Left ventricle myocardium inferior (tissue), 1 donor: Measurements from ENCODE around the gene KLC1. TPM values are rescaled to one million over a fixed set of nuclear protein-coding genes. Genes with fewer than 3 reads are reported as not detected.

Source experiments
- DNase-seq: peaks from one replicate; pipeline ENCODE4 v3.0.0-alpha.2; 2020
- H3K27ac ChIP-seq: fragments of 200-600 bp; replicated peaks from 2 replicates; pipeline ENCODE4 v1.8.0; 2021
- H3K27me3 ChIP-seq: fragments of 200-600 bp; 2 replicates; pipeline ENCODE4 v1.8.0; 2021; ENCODE audit warnings: low read depth
- H3K36me3 ChIP-seq: fragments of 200-600 bp; 2 replicates; pipeline ENCODE4 v1.8.0; 2021
- H3K4me1 ChIP-seq: fragments of 200-600 bp; 2 replicates; pipeline ENCODE4 v1.8.0; 2021
- H3K4me3 ChIP-seq: fragments of 200-600 bp; 2 replicates; pipeline ENCODE4 v1.8.0; 2021; ENCODE audit warnings: mild to moderate bottlenecking, moderate library complexity
- H3K9me3 ChIP-seq: fragments of 200-600 bp; replicated peaks from 2 replicates; pipeline ENCODE4 v1.8.0; 2021
- CTCF ChIP-seq: fragments of 200-600 bp; IDR thresholded peaks from 2 replicates; pipeline ENCODE4 v1.8.0; 2021; ENCODE audit warnings: antibody characterized with exemption, mild to moderate bottlenecking, borderline replicate concordance
- intact Hi-C: fragments of 100-400 bp; cut with micrococcal nuclease; formaldehyde crosslinking; loops from one replicate; pipeline ENCODE4 v1.11.0; 2022
- total RNA-seq: library from RNA; stranded (reverse); fragmentation: NEBNext Ultra II Directional; extraction: Animal tissue kit (Norgen Biotek cat#: 25700); gene quantifications from one replicate; pipeline ENCODE4 v1.2.1, GENCODE V29; 2021
- donor health status: DM: no; HTN: yes; CAD: no; lungs with severe emphysema.

KLC1 gene
- total RNA-seq, 1 donor from 2014 or later = 137 TPM

- no peak for DNase-seq
- Histone ChIP-seq H3K4me3 (no peak overlapping the region), H3K9me3 (no peaks in the 10 kb centered on the region), H3K36me3 (peaks cover 99% of the 10 kb centered on the region), H3K27ac (no peak overlapping the region), H3K4me1 (peaks cover 11% of the 10 kb centered on the region), H3K27me3 (no peaks in the 10 kb centered on the region)
- TF ChIP-seq CTCF = no peak
- intact Hi-C loops = no loop called here
These were observed 114.7 kb downstream of the KLC1 start for GRCh38 chr14:103743691-103744090.

- DNase-seq = no peak
- intact Hi-C loops = no loop called here
- peaks cover 99% of the 10 kb centered on the region for H3K36me3 ChIP-seq
- no peak overlapping the region for H3K27ac ChIP-seq
- H3K4me1 ChIP-seq = peaks cover 11% of the 10 kb centered on the region
- H3K27me3 ChIP-seq = no peaks in the 10 kb centered on the region
- no peak for TF ChIP-seq CTCF
- no peaks in the 10 kb centered on the region for H3K9me3 ChIP-seq
- H3K4me3 ChIP-seq = no peak overlapping the region
These were observed 115.8 kb downstream of the KLC1 start for GRCh38 chr14:103744621-103745395.

GRCh38 chr14:103745424-103745823, 116.4 kb downstream of the KLC1 start:
- TF ChIP-seq CTCF = no peak
- Histone ChIP-seq H3K27ac (no peak overlapping the region), H3K4me1 (peaks cover 11% of the 10 kb centered on the region), H3K9me3 (no peaks in the 10 kb centered on the region), H3K36me3 (peaks cover 99% of the 10 kb centered on the region), H3K27me3 (no peaks in the 10 kb centered on the region), H3K4me3 (no peak overlapping the region)
- DNase-seq = no peak
- intact Hi-C loops = no loop called here

GRCh38 chr14:103746701-103747100, 117.7 kb downstream of the KLC1 start:
- H3K27me3 ChIP-seq = no peaks in the 10 kb centered on the region
- H3K4me3 ChIP-seq = no peak overlapping the region
- peaks cover 99% of the 10 kb centered on the region for H3K36me3 ChIP-seq
- DNase-seq = no peak
- no peak overlapping the region for H3K27ac ChIP-seq
- peaks cover 5% of the 10 kb centered on the region for H3K4me1 ChIP-seq
- no peaks in the 10 kb centered on the region for H3K9me3 ChIP-seq
- intact Hi-C loops = no loop called here
- TF ChIP-seq CTCF = no peak

GRCh38 chr14:103748534-103748857, 119.5 kb downstream of the KLC1 start:
- no peak for TF ChIP-seq CTCF
- peaks cover 99% of the 10 kb centered on the region for H3K36me3 ChIP-seq
- no peaks in the 10 kb centered on the region for H3K27me3 ChIP-seq
- H3K9me3 ChIP-seq = no peaks in the 10 kb centered on the region
- intact Hi-C loops = no loop called here
- no peak for DNase-seq
- no peak overlapping the region for H3K27ac ChIP-seq
- H3K4me1 ChIP-seq = no peaks in the 10 kb centered on the region
- no peak overlapping the region for H3K4me3 ChIP-seq
